Endometrial microvascular endothelial cells (primary cell): Measurements from ENCODE around the gene TAF1C. TPM values are rescaled to one million over a fixed set of nuclear protein-coding genes. Genes with fewer than 3 reads are reported as not detected.

Source experiments
- in situ Hi-C: cut with HindIII; loops from 2 replicates; pipeline ENCODE4 v1.10.0; 2017; ENCODE audit warnings: low sequenced_read_pairs, low pct_unique_long_range_greater_than_20kb; ENCODE audit errors: inconsistent ontology term
- total RNA-seq: library from RNA; depleted of rRNA; stranded (reverse); fragments of >200 nt; gene quantifications from one replicate; pipeline ENCODE4 v1.2.3, GENCODE V29; 2015; ENCODE audit errors: inconsistent ontology term

TAF1C gene
- total RNA-seq, 1 donor from 2014 or later, result 51.9 TPM

DNA sequence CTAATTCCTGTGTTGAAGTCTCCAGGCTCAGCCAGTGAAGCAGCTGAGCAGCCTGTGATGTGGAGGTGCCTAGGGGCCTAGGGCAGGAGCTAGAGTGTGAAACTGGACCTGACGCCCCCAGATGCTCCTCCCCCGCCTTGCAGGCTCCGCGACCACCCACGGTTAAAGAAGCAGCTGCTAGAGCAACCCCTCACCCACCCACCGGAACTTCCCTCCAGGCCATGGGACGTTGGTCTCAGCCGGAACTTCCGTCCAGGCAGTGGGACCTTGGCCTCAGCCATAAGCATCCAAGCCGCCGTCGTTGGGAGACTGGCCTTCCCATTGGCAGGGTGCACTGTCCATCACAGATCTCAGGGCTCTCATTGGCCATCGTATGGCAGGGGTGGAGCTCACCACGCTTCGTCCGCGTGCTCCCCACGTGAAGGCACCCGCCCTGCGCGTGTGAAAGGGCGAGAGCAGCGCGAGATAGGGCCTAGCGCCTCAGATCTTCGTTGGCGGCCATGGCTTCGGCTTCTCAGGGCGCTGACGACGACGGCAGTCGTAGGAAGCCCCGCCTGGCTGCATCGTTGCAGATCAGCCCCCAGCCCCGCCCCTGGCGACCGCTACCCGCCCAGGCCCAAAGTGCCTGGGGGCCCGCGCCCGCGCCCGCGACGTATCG lies 4.0 kb upstream of the TAF1C start, which contains the start of gene ADAD2:
Gene ADAD2, plus strand, starts transcription at position 427 of the 658 bp plus-strand sequence. Its CDS starts 74 bp downstream, at position 501.
- in situ Hi-C loops, result no loop called here

DNA sequence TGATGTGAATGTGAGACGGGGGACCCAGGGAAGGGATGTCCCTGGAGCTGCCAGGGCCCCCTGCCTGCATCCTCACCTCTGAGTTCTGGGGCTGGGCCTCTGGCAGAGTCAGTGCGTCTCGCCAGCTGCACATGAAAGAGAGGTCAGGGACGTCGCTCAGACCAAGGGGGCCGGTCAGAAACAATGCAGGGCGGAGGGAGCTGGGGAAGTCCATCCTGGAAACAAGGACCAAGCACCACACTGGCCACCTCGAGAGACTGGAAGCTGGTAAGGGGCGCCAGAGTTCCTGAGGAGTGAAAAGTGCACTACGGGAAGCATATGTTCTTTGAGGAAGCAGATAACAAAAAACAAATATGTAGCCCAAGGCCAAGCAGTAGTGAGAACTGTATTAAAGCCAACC lies 2.1 kb downstream of the TAF1C start:
- in situ Hi-C loops, result no loop called here

DNA sequence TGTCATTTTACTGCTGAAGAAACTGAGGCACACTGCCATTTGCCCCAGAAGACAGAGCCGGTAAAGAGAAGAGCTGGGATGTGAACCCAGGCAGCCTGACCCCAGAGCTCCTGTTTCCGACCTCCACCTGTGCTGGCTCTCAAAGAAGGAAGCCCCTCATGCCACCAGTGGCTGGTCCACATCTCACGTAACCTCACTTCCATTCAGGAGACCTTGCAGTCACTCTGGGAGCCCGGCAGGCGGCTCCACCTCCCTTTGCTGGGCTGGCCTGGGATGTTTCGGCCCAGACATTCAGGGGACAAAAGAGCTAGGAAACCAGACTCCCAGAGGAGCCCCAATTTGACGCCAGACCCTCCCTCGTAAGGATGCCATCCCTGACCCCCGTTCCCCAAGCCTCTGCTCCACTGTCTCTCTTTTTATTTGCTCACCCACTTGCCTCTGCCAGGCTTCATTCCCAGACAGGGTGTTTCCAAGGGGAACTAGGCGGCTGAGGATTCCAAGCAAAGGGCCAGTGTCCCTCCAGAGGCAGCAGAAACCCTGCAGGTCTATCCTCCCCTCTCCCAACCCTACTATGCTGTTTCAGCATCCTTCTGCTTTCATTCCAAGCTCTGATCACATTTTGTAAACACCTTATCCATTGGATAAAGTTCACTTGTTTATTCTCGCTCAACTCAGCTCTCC lies 2.8 kb downstream of the TAF1C start:
- in situ Hi-C loops, result no loop called here

DNA sequence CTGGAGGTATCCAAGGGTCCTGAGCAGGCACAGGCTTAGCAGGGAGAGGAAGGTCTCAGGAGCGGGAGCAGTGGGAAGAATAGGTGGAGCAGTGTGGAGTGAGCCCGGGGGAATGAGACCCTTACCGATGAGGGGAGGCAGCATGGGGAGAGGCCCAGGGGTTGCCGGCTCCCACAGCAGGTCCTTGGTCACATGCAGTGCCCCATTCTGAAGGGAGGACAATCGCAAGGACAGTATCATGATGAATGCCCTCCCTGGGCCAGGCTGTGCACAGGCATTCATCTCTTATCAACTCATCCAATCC lies 3.3 kb downstream of the TAF1C start:
- in situ Hi-C loops, result no loop called here

DNA sequence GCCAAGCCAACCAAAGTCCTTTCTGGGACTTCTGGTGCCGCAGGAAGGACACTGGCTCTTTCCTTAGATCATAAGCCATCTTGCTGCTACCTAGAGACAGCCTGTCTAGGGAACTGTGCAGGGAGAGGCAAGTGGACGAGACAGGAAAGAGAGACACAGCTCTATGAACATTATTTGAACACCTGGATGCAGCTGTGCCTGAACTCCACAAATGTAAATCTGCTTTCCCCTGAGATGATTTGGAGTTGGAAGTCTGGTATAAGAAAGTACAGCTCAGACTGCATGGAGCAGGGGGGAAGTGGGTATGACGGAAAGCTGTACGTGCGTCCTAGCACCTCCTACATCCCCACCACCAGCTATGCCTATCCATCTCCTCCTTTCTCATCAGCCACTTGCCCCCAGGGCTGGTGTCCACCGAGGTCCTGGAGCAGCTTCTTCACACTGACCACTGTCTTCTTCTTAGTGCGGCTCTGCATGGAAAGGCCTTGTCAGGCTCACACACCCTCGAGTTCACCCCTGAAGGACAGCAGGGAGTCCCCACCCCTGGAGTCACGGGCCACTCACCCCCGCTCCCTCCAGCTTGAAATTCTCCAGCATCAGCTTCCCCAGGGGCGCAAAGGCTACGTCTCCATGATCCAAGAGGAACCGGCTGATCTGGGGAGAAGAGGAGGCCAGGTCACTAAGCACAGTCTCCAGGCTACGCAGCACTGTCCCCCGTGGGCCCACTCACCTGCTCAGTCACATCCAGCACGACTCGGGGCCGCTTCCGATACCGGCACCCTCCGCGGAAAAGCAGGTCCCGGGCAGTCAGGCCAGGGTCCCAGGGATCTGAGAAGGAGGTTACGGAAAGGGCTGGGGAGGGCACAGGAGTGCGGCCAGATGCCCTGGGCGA lies 3.9 kb downstream of the TAF1C start:
- in situ Hi-C loops, result no loop called here

DNA sequence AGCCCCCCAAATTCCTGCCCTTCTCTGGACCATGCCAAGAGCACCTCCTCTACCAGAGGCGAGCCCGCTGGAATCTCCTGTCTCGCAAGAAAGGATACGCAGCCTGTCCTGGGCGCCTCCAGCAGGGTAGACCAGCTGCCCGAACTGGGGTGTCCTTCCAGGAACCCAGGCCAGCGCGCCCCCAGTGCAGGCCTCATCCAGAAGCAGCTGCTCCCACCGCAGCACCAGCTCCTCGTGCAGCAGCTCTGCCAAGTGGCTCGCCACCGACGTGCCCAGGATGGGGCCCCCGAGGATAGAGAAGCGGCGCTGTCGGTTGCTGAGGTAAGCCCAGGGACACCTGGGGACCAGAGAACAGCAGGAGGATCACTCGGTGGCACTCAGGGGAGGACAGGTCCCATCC lies 4.8 kb downstream of the TAF1C start:
- in situ Hi-C loops, result no loop called here

DNA sequence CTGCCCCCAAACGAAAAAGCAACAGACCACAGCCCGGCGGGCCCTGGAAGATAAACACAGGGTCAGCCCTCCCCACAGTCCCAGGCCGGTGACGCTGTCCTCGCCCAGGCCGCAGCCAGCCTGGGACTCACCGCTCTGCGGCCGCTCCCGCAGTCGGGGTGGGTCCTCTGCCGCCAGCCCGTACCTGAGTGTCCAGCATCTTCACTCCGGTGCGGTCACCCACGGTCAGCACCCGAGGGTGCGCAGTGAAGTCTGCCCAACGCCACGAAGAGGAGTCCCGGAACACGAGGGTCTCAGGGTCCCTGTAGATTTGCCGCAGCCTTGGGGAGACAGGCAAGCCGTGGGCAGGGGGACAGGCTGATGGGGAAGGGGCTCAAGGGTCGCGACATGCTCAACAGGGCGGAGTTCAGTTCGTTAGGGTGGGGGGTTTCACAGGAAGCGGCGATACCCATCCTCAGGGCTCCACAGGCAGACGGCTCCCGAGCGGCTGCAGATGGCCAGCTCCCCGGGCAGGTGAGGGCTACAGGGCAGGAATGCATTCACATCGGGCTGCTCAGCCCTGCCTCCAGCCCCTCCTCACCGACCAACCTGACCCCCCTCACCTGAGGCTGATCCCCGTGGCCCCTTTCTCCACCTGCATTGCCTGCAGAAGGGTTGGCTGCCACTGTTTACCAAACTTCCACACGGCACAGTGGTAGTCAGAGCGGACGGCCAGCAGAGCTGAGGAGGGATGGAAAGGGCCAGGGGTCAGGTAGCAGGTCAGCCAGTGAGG lies 5.5 kb downstream of the TAF1C start:
- in situ Hi-C loops, result no loop called here

DNA sequence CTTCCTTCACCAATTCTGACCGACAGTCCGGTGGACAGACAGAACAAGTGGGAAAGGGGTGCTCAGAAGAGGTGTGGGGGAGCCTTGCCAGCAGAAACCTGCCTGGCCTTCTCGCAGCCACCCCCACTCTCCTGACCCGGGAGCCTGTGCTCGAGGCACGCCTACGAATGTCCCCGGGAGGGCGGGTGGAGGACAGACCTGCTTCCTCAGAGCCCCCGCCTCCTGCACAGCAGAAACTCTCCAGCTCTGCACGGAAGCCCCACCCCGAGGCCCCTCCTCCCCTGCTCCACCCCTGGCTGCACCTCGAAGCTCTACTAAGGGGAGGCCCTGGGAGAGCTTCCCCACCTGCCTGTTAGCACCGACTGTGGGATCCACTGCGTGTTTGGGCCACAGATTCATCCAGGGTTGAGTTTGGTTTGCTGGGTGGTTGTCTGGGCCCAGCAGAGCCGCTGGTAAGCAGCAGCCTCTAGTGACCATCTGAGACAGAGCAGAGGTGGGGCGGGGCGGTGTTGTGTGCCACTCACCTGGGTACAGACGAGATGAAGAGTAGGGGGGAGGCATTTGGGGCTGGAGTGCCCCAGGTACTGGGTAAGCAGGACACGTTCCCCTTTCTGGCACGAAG lies 6.2 kb downstream of the TAF1C start:
- in situ Hi-C loops, result no loop called here

DNA sequence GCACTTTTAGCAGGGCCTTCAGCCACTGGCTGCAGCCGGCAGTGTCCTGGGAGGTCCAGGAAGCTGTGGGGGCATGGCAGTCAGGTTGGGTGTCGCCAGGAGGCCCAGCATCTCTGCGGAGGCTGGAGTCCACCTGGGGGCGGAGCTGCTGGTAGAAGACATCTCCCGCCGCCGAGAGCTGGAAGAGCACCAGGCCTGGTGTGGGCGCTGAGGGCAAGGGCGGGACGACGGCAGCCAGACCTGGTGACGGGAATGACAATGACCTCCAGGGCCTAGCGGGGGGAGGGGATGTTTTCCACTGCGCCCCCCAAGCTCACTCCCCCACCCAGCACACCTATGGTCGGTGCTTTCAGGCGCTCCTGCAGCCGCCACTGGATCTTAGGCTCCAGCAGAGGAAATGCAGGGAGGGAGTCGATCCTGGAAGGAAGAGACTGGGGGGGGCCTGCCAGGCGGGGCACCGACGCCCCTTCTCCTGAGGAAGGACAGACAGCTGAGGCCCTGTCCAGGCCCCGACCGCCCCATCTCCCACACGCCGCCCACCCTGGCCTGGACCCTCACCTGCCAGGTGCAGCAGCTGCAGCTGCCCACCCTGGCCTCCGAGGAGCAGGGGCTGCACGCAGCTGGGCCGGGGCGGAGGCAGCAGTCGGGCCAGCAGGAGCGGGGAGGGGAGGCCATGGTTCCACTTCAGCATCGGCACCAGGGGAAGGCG lies 7.1 kb downstream of the TAF1C start:
- in situ Hi-C loops, result no loop called here

DNA sequence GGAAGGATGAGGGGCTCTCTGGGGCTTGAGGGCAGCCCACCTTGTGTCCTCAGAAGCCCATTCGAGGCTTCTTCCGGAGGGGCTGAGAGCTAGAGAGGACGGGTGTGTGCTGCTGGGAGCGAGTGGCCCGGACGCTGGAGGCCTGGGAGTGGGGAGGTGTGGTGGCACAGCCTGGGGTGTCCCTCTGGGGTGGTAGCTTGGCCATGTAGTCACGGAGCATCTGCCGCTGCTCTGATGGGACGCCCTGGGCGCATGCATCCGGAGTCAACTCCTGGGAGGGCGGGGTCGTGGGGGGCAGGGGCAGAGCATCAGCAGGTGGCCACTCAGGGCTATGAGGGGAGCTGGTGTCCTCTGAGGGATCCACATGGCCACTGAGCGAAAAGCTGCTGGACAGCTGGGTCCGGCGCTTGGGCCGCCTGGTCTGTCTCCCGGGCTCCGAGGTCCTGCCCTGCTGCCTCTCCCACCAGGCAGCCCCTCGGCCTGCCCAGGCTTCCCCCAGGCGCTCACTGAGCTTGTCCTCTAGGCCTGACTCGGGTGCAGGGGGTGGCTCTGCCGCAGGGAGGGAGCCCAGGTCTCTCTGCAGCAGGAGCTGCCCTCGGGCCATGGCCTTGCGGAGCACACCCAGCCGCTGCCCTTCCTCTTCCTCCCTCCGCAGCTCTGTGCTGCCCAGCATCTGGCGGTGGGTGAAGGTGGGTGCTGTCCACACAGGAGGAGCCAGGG lies 7.8 kb downstream of the TAF1C start:
- in situ Hi-C loops, result no loop called here

DNA sequence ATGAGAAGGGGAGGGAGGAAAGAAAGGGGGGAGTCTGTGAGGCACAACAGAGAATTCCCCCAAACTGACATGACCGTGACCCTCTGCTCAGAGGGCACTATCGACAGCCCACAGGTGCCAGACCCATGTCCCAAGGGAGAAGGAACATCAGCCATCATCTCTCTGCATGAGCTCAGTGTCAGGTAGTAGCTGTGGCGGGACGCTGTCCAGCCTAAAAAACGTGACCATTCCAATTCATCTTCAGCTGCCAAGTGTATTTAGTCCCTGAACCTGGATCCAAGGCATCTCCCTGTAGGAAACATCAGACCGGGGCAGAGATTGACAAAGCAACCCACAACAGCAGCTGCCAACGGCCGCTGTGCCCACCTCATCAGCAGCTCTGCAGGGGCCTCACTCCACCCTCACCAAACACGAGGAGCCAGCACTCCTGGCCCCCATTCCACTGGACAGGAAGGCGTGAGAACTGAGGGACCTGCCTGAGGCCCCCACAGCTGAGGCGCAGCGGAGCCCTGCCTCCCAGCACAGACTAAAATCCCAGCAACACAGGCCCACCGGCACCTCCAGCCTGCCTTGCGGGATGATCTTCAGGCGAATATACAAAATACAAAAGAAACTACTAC lies 8.6 kb downstream of the TAF1C start:
- in situ Hi-C loops, result no loop called here

DNA sequence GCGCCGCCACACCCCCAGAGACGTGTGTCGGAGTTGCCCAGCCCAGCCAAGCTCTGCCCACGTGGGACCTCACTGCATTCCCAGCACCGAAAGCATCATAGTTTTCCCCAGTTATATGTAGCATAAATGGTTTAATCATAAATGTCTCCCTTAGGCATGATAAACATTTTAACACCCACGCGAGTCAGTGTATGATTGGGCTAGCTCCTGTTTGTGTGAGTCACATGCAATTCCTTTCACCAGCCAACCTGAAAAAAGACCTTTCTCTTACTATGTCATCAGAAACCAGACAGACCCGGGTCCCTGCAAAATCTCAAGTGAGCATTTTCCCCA lies 9.2 kb downstream of the TAF1C start:
- in situ Hi-C loops, result no loop called here

DNA sequence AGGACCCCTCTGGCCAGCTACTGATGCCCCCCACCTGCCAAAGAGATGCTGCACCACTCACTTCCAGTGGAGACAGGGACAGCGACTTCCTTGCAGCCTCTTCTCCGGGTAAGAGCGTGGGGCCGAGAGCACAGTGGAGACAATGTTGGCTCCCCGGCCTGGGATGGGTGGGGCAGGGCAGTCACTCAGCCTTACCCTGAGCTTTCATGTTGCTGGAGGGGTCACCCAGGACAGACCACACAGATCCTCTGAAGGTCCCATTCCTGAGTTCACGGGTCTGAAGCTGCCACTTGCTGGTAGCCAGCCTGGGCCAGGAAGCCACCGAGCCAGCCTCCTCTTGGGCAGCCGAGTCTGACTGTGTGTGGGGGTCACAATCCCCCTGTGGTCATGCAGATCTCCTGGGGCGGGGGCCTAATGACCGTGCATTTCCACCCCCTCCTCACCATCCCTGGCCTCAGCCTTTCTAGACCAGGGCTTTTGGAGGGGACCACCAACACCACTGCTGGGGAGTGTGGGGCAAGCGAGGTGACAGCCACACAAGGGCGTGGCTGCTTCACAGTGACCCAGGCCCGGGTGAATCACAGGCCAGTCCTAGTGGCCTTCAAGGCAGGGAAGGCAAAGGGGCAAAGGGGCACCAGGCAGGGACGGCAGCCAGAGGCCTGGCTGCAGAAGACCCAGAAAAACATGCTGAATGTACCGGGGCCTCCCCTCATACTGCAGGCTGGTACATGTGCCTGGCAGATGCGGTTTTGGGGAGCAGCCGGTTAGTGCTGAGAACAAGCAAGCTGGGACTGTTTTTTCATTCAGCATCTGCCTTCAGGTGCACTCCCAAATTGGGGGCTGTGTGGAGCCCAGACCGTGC lies 10.4 kb downstream of the TAF1C start:
- in situ Hi-C loops, result no loop called here

DNA sequence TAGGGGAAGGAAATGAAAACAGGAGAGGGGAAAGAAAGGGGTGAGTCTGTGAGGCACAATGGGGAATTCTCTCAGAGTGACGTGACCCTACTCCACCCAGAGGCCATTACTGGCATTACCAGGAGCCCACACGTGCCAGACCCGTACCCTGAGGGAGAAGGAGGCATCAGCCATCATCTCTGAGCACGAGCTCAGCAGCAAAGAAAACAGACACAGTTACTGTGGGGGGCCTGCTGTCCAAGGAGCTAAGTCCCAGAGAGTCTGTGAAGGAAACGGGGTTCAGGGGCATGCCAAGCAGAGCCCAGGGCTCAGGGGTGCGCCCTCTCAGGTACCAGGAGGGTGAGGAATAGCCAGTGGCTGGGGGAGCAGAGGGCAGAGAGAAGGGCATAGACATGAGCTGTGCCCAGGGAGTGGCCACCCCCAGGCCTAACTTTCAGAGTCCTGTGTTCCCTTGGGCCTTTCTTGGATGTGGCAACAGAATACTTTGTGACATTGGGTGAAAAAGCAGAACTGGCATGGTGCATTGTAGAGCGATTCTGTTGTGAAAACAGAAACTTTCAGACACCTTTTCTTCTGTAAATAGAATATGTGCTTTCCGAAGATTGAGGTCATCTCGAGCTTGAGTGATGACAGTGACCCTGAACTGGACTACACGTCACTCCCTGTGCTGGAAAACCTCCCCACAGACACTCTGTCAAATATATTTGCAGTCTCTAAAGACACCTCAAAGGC lies 11.3 kb downstream of the TAF1C start:
- in situ Hi-C loops, result no loop called here

DNA sequence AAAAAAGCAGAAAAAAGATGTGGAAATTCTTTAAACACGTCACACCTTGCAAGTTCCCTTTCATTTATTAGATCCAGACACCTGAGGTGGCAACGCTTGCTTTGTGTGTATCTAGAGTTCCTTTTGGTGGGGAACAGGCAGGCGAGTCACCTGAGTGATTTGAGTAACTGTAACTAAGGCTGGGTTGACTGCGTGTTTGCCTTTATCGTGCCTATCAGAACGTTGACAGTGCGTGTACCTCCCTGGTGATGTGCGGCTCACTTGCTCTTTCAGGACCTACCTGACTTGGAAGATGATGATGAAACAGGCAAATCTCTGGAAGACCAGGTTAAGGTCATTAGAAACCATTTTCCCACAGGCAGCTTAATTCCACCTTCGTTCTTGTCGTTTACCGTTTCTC lies 12.5 kb downstream of the TAF1C start:
- in situ Hi-C loops, result no loop called here

DNA sequence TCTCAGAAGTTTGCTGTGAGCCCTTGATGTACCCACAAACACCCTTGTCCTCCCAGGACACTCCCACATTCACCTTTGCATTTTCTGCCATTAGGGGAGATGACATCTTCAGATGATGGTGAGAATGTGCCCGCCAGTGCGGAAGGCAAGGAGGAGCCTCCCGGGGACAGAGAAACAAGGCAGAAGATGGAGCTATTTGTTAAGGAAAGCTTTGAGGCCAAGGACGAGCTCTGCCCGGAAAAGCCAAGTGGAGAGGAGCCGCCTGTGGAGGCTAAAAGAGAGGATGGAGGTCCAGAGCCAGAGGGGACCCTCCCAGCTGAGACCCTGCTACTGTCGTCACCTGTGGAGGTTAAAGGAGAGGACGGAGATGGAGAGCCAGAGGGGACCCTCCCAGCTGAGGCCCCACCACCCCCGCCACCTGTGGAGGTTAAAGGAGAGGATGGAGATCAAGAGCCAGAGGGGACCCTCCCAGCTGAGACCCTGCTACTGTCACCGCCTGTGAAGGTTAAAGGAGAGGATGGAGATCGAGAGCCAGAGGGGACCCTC lies 17.0 kb downstream of the TAF1C start:
- in situ Hi-C loops, result no loop called here
